COLO668 (cell line): ENCODE measurements around the gene DNAJB1.
"Not testable (repeated sequence)": the region's sequence is repeated elsewhere in the genome, so short reads cannot be mapped to it uniquely, and the experiment has no call there.

Experiments used
- DNase-seq: peaks from one replicate; lab custom pipeline; 2025; ENCODE audit not compliant: unreplicated experiment; lab: John Stamatoyannopoulos, UW

DNAJB1 gene

GRCh38 chr19:14517840-14518505 is at the start of gene DNAJB1:
Gene DNAJB1, minus strand, starts transcription at chr19:14518397. Its CDS starts 48 bp downstream, at chr19:14518349.
- peak; percentile 79 for DNase-seq

- DNase-seq: no peak
Measured at GRCh38 chr19:14567079-14567478, 48.9 kb upstream of the DNAJB1 start.

GRCh38 chr19:14566712-14567077 is 48.5 kb upstream of the DNAJB1 start:
- DNase-seq: no peak

- DNase-seq: no peak
Measured at GRCh38 chr19:14565765-14566711, 47.8 kb upstream of the DNAJB1 start.

- DNase-seq: no peak
Measured at GRCh38 chr19:14565298-14565679, 47.1 kb upstream of the DNAJB1 start.

- DNase-seq: not testable (repeated sequence)
Measured at GRCh38 chr19:14564652-14565297, 46.6 kb upstream of the DNAJB1 start.

GRCh38 chr19:14563989-14564651 is 45.9 kb upstream of the DNAJB1 start:
- peak; percentile 33 for DNase-seq

GRCh38 chr19:14563590-14563926 is 45.4 kb upstream of the DNAJB1 start:
- no peak for DNase-seq

- DNase-seq: no peak
Measured at GRCh38 chr19:14562660-14563589, 44.7 kb upstream of the DNAJB1 start.

GRCh38 chr19:14561847-14562351 is 43.7 kb upstream of the DNAJB1 start:
- DNase-seq: no peak

- no peak for DNase-seq
Measured at GRCh38 chr19:14561249-14561648, 43.1 kb upstream of the DNAJB1 start.

GRCh38 chr19:14560776-14561108 is 42.5 kb upstream of the DNAJB1 start:
- DNase-seq: no peak

- DNase-seq: no peak
Measured at GRCh38 chr19:14559916-14560775, 41.9 kb upstream of the DNAJB1 start.

GRCh38 chr19:14558370-14559066 is 40.3 kb upstream of the DNAJB1 start:
- no peak for DNase-seq

- DNase-seq: peak; percentile 67
Measured at GRCh38 chr19:14556662-14557188, 38.5 kb upstream of the DNAJB1 start.

GRCh38 chr19:14555918-14556661 is 37.9 kb upstream of the DNAJB1 start:
- no peak for DNase-seq

GRCh38 chr19:14554382-14554812 is 36.2 kb upstream of the DNAJB1 start:
- DNase-seq: peak; percentile 43

GRCh38 chr19:14553939-14554243 is 35.7 kb upstream of the DNAJB1 start:
- DNase-seq: no peak
